AG09309 (cell line): ENCODE data around the gene ADGRV1.
"Not testable (repeated sequence)": the region's sequence is repeated elsewhere in the genome, so short reads cannot be mapped to it uniquely, and the experiment has no call there.

Experiments
- DNase-seq: peaks from one replicate; pipeline ENCODE4 v3.0.0-alpha.2; 2010; ENCODE audit warnings: low read depth
- H3K4me3 ChIP-seq: 2 replicates; pipeline ENCODE4 v1.5.1; 2011; ENCODE audit warnings: mild to moderate bottlenecking, low read depth, low read length, moderate library complexity; ENCODE audit not compliant: control insufficient read depth
- CTCF ChIP-seq: IDR thresholded peaks from 2 replicates; pipeline ENCODE4 v1.5.1; 2011; ENCODE audit warnings: mild to moderate bottlenecking, low read depth, low read length, inconsistent platforms; ENCODE audit not compliant: insufficient read depth, control insufficient read depth; ENCODE audit errors: missing control alignments

The ADGRV1 gene

GRCh38 chr5:90911169-90911568 is 352.6 kb downstream of the ADGRV1 start:
- no peak overlapping the region for H3K4me3 ChIP-seq
- TF ChIP-seq CTCF, result no peak
- DNase-seq, result no peak

GRCh38 chr5:90912476-90912875 is 353.9 kb downstream of the ADGRV1 start:
- no peak for TF ChIP-seq CTCF

GRCh38 chr5:90915393-90915792 is 356.8 kb downstream of the ADGRV1 start:
- DNase-seq, result no peak
- no peak for TF ChIP-seq CTCF
- no peak overlapping the region for H3K4me3 ChIP-seq

More at GRCh38 chr5:90912476-90912875, 353.9 kb downstream of the ADGRV1 start:
- no peak for DNase-seq
- no peak overlapping the region for H3K4me3 ChIP-seq

GRCh38 chr5:90916947-90917800 is 358.6 kb downstream of the ADGRV1 start:
- TF ChIP-seq CTCF, result no peak
- no peak for DNase-seq
- no peak overlapping the region for H3K4me3 ChIP-seq

GRCh38 chr5:90917928-90918668 is 359.5 kb downstream of the ADGRV1 start:
- TF ChIP-seq CTCF, result no peak
- no peak overlapping the region for H3K4me3 ChIP-seq
- no peak for DNase-seq

- H3K4me3 ChIP-seq, result no peak overlapping the region
- TF ChIP-seq CTCF, result no peak
- no peak for DNase-seq
These were observed 362.9 kb downstream of the ADGRV1 start for GRCh38 chr5:90921418-90921973.

GRCh38 chr5:90924222-90924621 is 365.6 kb downstream of the ADGRV1 start:
- not testable (repeated sequence) for DNase-seq, H3K4me3 ChIP-seq

- not testable (repeated sequence) for DNase-seq, H3K4me3 ChIP-seq
These were observed 370.6 kb downstream of the ADGRV1 start for GRCh38 chr5:90929013-90929839.
